ENCODE measurements around the gene MFF.
"Not testable (repeated sequence)": the region's sequence is repeated elsewhere in the genome, so short reads cannot be mapped to it uniquely, and the experiment has no call there.

Gene MFF

DNA sequence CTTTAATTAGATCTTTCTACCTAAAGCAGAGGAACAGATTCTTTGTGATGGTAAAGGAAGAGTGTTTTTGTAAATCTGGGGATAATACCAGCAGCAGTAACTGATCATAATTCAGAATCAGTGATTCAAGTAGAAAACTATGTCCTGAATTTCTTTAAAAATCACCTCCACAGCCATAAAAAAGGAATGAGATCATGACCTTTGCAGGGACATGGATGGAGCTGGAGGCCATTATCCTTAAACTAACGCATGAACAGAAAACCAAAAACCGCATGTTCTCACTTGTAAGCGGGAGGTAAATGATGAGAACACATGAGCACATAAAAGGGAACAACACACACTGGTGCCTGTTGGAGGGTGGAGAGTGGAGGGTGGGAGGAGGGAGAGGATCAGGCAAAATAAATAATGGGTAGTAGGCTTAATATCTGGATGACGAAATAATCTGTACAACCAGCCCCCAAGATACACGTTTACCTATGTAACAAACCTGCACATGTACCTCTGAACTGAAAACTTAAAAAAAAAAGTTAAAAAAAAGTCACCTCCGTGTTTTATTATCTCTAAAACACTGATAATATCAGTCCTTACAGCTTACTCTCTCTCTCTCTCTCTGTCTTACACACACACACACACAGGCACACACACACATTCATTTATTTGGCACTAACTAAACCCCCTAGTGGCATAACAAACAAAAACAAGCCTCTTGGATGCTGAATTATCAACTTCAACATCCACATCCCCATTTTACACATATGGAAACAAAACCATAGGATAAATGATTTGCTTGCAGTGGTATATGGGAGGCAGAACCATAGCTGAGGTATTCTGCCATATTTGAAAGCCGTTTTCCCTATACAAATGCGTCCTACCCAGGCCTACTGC, 52.7 kb downstream of the MFF start:
- DNase-seq (ENCODE audit: low read depth): peak; percentile 36

DNA sequence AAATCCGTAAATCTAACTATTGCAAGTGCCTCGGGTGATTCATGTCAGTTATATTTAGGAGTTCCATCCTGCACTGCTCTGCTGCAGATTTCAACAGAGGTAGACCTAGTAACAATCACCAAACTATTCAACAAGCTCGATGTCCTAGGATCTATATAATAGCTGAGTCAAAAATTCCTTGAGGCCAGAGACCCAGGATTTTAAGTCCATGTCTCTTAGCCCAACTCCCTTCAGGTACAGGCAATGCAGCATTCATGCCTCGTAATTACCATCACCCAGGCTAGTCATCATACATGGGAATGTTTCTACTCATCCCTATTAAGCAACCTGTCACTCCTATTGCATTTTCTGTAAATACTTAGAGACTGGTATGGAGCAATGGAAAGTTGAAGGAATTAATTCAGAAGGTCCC, 53.3 kb downstream of the MFF start:
- DNase-seq (ENCODE audit: low read depth): peak; percentile 45

DNA sequence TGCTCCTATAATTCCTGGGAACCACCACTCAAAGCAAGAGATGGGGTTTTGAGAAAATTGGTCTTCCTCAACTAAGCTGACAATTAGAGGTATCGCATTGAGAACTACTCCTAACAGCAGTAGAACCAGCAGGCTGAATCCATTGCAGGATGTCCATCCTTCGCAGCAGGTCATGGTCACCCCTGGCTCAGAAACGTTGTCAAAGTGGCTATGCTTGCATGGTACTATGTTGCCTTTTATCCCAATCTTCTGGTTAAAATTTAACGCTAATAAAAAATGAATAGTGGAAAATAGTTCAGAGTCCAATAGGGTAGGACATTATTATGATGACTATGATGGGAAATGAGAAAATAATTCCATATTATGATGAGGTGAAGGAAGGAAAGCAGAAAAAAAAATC, 54.0 kb downstream of the MFF start, which contains the start of gene TM4SF20:
Gene TM4SF20 (minus strand): TSS at position 212 of the 400 bp plus-strand sequence. CDS start 38 bp downstream, at position 174.
- no peak for DNase-seq (ENCODE audit: low read depth)

DNA sequence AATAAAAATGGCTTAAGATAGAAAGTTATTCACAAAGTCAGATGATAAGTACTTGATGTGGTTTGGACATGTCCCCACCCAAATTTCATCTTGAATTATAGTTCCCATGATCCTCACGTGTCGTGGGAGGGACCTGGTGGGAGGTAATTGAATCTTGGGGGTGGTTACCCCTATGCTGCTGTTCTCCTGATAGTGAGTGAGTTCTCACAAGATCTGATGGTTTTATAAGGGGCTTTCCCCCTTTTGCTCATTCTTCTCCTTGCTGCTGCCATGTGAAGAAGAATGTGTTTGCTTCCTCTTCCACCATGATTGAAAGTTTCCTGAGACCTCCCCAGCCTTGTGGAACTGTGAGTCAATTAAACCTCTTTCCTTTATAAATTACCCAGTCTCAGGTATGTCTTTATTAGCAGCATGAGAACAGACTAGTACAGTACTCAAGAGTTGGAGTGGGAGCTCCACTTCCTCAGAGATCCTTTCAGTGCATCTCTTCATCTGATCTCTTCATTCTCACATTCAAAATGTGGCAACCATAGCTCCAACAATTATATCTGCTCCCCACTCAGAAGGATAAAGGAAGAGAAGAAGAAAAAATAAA, 57.3 kb downstream of the MFF start:
- not testable (repeated sequence) for DNase-seq (ENCODE audit: low read depth)

DNA sequence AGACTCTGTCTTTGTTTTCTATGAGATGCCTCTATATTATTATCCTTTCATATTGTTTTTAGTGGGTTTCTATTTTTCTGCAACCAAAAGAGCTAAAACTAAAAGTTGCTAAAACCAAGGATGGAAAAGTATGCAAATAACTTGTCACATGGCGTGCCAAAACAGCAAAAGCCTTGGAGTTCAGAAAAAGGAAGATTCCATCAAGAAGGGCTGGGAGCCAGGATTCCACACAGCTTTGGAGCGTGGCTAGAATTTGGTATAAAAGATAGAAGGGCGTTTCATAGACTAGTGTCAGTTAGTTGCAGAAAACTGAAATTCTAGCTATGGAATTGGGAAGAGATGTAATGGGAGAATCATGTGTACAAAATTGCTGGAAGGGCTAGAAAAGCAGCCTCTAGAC, 58.6 kb downstream of the MFF start:
- DNase-seq (ENCODE audit: low read depth): no peak

DNA sequence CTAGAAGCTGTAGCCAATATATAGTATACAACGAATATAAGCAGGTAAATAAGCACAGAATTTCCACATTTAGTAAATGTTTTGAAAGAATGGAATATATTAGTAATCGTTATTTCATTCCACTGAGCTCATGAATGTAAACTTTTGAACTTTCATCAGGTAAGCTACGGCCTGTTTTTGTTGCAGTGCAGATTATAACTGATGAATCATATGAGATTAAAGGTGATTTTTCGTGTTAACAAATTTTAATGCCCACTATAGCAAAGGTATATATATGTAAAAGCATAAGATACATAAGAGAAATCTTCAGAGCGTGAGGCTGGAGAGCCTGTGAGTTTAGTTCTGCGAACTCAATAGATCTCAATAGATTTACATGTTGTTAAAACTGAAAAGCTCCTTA, 61.6 kb downstream of the MFF start:
- no peak for DNase-seq (ENCODE audit: low read depth)

DNA sequence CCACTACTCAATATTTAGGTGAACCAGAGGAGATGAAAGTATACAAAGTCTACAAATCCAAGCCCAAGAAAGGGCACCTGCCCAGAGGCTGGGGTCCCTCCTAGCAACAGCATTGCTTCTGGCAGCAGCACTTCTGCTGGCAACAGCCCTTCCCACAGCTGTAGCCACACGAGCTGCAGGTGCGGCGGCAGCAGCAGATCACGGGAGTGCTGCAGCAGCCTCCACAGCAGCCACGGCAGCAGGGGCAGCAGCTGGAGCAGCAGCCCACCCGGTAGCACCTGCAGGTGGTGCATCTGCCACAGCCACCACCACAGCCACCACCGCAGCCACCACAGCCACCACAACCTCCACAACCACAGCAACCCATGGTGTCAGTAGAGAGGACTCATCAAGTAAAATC, 62.5 kb downstream of the MFF start, which contains the start of gene SCYGR1:
Gene SCYGR1 (minus strand): TSS at position 367 of the 400 bp plus-strand sequence. CDS start 0 bp downstream, at position 367.
- DNase-seq (ENCODE audit: low read depth): not testable (repeated sequence)

DNA sequence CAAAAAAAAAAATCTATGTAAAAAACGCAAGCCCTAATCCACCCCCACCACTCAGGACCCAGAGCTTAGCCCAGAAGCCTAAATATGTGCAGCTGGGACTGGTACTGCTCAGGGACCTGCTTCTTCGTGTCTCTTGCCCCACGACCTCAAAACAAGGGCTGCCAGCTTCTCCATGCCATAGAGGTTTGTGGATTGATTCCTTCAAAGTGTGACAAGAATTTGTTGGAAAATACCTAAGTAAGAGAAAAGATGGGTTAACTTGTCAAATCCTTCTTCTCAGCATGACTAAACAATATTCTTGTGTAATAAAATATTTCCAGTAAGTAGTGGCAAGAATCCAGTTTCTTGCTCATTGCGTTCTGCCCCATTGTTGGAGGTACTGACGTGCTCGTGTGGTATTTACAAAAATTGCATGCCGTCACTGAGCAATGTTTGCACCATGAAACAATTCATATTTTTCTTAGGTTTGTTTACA, 63.5 kb downstream of the MFF start:
- peak; percentile 94 for DNase-seq (ENCODE audit: low read depth)

DNA sequence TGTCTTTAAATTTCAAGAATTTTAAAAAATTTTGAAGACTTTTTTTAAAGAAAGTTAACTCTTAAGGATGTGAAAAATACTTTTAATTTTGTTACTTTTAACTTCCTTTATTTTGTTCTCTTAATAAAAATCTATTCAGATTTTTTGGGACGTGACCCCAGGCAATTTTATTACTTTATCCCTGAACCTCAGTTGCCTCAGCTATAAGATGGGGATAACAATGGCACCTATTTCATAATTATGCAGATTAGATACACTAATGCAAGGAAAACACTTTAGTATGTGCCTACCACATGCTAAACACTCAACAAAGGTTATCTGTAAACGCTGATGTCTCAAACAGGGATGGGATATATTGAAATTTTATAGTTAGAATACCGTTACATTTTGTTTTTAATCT, 64.2 kb downstream of the MFF start:
- no peak for DNase-seq (ENCODE audit: low read depth)

DNA sequence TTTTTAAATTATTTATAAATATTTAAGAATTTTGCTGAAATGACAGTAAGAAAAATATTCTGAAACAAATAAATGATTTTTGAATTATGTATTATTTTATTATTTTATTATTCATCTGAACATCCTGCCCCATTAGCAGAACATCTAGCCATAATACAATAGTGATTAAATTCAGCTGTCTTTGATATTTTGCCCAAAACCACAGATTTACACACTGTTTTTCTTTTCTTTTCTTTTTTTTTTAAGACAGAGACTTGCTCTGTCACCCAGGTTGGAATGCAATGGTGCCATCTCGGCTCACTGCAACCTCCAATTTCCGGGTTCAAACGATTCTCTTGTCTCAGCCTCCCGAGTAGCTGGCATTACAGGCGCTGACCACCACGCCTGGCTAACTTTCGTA, 64.6 kb downstream of the MFF start:
- no peak for DNase-seq (ENCODE audit: low read depth)

DNA sequence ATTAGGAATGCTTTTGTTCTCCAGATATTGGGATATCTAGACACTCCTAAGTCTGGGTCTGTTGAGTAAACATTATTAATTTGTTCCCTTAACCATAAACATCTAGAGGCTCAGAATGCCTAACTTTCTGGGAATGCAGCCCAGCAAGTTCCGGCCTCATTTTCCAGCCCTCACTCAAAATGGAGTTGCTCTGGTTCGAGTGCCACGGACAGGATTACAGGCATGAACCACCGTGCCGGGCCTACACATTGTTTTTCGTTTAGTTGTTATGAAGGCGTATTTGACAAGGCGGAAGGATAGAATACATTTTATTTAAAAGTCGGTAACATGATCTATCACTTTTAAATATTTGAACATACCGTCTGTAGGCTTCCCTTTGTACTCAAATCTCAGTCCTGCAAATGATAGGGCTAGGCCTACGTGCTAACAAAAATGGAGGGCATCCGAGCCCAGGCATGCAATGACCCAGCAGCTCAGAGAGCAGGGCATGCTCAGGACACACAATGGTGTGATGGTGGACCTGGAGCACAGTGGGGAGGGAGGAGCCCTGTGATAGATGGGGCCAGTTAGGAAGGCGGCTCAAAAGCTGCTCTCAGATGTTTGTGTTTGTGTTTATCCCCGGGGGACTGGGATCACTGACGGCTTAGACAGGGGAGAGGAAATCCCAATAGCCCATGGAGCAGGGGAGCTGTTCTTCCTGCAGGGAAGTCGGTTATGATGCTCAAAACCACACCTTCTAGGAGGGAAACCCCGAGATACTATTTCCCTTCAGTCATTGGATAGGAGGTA, 65.6 kb downstream of the MFF start:
- no peak for DNase-seq (ENCODE audit: low read depth)

DNA sequence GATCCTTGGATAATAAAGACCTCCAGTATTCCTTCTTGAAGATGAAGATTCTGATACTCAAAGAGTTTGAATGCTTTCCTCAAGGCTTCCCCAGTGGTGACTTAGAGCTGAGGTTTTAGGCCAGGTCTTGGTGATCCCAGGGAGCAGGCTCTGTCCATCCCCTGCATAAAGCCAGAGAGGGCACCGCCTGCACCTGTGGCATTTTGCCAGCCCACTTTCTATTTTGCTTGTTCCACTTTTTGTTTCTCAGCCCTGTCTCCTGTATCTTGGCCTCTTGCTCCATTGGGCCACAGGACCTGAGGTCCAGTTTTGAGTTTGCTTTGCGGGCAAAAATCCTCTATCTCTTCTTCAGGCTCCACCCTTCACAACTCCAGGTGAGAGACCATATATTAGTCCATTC, 69.3 kb downstream of the MFF start:
- no peak for DNase-seq (ENCODE audit: low read depth)

DNA sequence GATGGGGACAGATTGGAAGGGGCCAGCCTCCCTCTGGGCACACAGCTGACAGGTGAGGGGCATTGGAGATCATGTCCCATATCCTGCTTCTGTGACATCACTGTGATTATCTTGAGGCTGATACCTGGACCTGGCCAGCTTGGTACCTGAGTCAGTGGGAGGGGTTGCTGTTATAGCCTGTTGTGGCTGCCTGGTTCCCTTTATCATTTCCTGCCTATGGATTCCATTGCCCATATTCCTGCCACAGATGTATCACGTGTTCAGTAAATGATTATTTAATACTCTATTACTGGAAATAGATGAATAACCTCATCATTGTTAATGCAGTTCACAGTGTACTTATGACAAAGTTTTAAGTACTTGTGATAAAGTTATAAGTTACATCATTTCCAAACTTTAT, 70.5 kb downstream of the MFF start:
- DNase-seq (ENCODE audit: low read depth): peak; percentile 24

DNA sequence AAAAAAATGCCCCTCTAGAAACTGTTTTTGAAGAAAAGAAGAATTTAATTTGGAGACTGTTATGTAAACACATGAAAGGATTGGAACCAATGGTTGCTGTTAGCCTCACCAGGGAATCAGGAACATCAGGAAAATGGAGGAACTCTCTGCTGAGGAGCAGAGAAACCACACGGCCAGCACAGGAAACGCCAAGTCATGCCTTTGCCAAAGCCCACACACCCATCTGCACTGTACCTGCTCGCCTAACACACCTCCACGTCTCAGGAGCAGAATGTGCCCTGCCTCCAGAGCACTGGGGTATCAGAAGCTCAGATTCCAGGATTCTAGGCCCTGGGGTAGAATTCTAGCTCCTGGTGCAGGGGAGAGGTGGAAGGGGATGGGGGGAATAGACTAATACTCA, 72.5 kb downstream of the MFF start:
- no peak for DNase-seq (ENCODE audit: low read depth)

DNA sequence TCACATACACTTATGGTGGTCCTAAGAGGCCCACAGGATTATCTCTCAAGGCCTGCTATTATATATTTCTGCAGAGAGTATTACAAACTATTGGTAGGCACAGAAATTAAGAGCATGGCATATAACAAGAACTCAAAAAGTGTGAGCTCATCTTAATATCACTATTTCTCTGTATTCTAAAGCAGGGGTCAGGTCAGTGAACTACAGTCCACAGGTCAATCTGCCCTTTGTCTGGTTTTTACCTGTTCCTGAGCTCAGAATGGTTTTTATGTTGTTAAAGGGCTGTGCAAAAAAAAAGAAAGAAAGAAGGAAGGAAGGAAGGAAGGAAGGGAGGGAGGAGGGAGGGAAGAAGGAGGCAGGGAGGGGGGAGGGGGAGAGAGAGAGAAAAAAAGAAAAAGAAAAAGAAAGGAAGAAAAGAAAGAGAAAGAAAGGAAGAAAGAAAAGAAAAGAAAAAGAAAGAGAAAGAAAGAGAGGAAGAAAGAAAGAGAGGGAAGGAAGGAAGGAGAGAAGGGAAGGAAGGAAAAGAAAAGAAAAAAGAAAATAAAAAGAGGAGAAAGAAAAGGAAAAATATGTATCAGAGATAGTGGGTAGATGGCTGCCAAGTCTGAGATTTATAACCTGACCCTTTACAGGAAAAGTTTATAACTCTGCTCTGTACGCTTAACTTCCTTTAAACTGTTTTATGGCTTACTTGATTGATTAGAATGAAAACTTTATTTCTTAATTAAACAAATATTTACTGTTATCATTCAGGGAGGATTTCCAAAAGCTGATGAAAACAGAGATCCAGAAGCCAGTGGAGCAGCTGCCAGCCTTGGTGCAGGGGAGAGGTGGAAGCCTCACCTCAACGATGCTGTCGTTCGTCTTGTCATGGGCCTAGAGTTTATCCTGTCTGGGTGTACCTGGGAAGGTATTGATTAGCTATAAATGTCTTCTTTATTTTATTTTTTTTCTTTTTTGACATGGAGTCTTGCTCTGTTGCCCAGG, 73.9 kb downstream of the MFF start:
- no peak for DNase-seq (ENCODE audit: low read depth)

DNA sequence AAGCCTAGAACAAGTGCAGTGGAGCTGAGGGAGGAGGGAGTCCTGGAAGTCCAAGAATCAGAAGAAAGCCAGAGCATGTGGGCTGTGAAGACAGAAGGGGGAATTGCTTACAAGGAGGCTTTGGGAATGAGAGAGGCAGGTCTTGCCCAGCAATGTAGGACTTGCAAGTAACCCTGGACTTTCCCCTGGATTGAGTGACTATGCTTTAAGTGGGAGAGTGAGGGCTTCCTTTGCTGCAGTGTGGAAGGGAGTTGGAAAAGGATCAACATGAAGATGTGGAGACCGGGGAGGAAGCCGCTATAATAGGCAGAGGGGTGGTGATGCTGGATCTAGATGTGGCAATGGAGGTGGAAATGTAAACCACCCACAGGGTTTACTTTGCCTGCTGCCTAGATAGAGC, 76.5 kb downstream of the MFF start:
- no peak for DNase-seq (ENCODE audit: low read depth)

DNA sequence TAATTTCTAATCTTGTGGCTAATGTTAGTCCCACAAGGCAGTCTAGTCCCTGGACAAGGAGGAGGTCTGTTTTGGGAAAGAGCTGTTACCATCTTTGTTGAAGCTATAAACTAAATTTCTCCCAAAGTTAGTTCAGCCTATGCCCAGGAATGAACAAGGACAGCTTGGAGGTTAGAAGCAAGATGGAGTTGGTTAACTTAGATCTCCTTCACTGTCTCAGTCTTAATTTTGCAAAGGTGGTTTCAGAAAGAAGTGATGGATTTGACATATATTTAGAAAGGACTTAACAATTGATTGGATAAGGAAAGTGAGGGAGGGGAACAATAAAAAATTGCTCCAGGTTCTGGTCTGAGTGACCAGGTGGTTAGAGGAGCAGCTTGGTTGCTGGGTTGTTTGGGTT, 77.3 kb downstream of the MFF start:
- DNase-seq (ENCODE audit: low read depth): no peak

DNA sequence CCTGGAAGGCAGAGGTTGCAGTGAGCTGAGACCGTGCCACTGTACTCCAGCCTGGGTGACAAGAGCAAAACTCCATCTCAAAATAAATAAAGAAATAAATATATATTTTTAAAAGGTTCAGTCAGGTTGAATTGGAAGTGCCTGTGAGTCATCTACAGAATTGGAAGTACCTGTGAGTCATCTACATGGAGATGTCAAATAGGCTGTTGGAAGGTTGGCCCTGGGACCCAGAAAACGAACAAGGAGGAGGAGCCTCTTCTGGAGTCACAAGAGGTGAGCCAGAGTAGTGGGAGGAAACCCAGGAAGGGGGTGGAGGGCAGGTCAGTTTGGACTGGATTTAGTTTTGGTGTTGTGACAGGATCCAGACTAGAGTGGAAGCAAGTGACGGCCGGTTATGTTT, 77.9 kb downstream of the MFF start:
- peak; percentile 52 for DNase-seq (ENCODE audit: low read depth)

DNA sequence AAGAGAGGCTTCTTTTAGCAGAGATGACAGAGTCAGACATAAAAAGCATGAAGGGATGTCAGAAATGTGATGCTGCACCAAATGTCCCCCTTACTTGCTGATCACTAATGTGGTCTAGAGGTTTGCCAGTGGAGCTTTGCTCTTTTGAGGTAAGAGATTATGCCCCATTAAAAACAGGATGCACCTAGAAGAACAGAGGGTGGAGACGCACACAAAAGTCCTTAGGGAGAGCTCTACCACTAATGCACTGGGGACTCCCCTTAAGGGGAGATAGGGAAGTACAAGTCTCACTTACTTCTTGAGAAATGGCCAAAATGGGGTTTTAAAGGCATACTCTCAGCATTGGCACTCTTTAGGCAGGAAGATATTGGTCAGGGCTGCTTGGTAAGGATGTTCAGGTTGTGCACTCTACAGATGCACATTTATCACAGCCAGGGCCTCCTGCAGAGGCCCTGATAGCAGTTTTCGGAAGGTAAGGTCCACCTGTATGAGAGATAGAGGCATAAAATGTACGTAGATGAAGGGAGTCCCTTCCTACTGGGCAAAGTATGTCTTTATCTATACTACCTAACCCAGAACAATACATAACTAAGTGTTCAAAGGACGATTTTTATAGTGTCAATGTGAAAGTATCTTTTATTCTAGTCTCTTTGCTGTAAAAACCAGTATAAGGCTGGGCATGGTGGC, 79.7 kb downstream of the MFF start:
- peak; percentile 16 for DNase-seq (ENCODE audit: low read depth)

DNA sequence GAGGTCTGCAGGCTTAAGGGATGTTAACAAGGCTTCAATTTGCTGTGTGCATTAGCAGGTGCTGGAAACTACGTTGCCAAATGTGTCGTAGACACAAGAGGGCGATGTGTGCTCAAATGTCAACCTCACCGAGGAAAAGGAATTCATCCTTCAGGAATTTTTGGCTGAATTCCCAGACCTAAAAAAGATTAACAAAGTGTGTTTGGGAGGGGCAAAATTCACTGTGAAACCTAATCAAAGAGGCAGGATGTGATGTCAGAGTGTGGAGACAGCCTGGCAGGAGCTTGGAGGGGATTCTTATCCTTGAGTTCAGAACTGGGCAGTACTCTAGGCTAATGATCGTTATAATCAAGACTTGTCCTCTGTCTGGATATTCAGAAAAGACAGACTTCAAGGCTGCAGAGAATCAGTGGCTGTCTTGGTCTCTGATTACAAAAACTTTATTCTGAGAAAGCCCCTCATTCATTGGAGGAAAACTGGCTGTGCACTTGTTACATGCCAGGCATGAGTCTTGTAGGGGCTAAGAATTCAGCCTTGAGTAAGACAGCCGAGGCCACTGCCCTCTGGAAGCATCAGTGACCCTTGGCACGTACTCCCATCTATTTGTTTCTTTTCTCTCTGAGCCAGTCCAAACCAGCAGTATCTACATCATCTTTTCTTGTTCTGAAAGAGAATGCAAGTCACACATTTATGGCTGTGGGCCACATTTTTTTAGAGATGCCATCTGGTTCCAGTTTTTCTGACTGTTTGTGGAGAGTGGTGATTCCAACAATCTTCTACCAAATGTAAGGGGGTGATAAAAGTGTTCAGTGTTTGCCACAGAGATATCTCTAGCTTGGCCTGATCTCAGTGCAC, 81.4 kb downstream of the MFF start:
- peak; percentile 99 for DNase-seq (ENCODE audit: low read depth)
